Panc1 (cell line): Measurements from ENCODE around the gene MAPKAP1.

Source experiments
- CTCF ChIP-seq: fragments of 450-650 bp; IDR thresholded peaks from 2 replicates; pipeline ENCODE4 v1.5.1; 2017; ENCODE audit warnings: mild to moderate bottlenecking
- POLR2AphosphoS5 ChIP-seq: IDR thresholded peaks from 2 replicates; pipeline ENCODE4 v1.6.1; 2012; ENCODE audit warnings: mild to moderate bottlenecking, low read depth, low read length, moderate library complexity
- REST ChIP-seq, 2 experiments: IDR thresholded peaks; 2 replicates each; pipeline ENCODE4 v1.6.1; 2011 to 2012; ENCODE audit warnings: low read depth in 2 of 2, control low read depth in 1 of 2, low read length in 1 of 2, mild to moderate bottlenecking in 1 of 2, moderate library complexity in 1 of 2; ENCODE audit not compliant: insufficient read depth in 1 of 2
- SIN3A ChIP-seq: IDR thresholded peaks from 2 replicates; pipeline ENCODE4 v1.6.1; 2012; ENCODE audit warnings: low read depth, mild to moderate bottlenecking, low read length, moderate library complexity, borderline replicate concordance; ENCODE audit not compliant: insufficient read depth

DNA sequence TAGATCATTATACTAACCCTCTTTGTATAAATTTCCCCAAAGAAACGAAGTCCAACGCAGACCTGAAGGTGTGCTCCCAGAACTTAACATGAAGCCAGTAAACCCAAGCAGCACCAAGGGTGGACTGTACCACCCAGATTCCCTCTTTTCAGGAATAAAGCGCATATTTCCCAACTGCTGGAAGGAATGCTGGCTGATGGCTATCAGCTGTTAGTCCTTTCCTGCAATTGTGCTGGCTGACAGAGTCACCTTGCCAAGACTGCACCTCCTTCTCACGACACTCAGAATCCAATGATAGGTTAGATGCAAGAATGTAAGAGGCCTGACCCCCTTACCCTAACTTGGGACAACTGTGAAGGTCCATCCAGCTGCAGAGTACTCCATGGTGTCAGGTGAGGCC, 93.9 kb downstream of the MAPKAP1 start:
- TF ChIP-seq CTCF (no peak), SIN3A (no peak), POLR2AphosphoS5 (no peak), REST (IDR thresholded peaks at IDR 0.05; ENCODE audit: insufficient read depth in 1 of 2, low read depth in 2 of 2, low read length in 1 of 2) (no peak)
